ENCODE data around the gene TSPAN32. TPM values are rescaled to one million over a fixed set of nuclear protein-coding genes. Genes with fewer than 3 reads are reported as not detected.

Gene TSPAN32
- total RNA-seq, 1 experiment from 2014 or later, result not detected

- intact Hi-C loops (cut with micrococcal nuclease), result no loop called here
These were observed 43.0 kb upstream of the TSPAN32 start for GRCh38 chr11:2258501-2259465.

DNA sequence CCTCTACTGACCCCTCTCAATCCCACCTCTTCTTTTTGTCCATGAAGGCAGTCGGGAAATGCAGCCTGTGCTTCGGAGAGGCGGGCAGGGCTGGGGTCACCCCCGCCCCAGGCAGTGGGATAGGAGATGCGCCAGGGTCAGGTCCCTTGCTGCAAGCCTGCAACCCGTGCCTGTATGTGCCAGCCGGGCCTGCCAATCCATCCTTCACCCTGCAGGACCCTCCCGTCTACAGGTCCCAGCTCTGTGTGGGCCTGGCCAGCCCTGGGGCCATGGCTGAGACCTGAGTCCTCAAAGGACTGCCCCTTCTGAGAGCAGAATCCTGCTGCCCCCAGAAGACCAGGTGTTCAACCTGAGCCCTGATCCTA, 42.4 kb upstream of the TSPAN32 start:
- ChIA-PET POLR2A (no interaction called here), CTCF (interaction anchor here (1.3 kb wide), 1 partner anchor 37 kb away, joined by 3 read pairs; no protein-coding TSS in a partner anchor)
- no peaks in the 10 kb centered on the region for H3K27me3 Mint-ChIP-seq (ENCODE audit: insufficient read depth, unreplicated experiment)
- TF ChIP-seq, protein P1, sequence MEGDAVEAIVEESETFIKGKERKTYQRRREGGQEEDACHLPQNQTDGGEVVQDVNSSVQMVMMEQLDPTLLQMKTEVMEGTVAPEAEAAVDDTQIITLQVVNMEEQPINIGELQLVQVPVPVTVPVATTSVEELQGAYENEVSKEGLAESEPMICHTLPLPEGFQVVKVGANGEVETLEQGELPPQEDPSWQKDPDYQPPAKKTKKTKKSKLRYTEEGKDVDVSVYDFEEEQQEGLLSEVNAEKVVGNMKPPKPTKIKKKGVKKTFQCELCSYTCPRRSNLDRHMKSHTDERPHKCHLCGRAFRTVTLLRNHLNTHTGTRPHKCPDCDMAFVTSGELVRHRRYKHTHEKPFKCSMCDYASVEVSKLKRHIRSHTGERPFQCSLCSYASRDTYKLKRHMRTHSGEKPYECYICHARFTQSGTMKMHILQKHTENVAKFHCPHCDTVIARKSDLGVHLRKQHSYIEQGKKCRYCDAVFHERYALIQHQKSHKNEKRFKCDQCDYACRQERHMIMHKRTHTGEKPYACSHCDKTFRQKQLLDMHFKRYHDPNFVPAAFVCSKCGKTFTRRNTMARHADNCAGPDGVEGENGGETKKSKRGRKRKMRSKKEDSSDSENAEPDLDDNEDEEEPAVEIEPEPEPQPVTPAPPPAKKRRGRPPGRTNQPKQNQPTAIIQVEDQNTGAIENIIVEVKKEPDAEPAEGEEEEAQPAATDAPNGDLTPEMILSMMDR (IDR thresholded peaks at IDR 0.05; ENCODE audit: unreplicated experiment), result no peak
- no TSS peak for BruUV-seq (replicated peaks)
- no peaks in the 10 kb centered on the region for H3K36me3 Mint-ChIP-seq (ENCODE audit: insufficient read depth, unreplicated experiment)
- no peak for DNase-seq (ENCODE audit: unreplicated experiment)
- no peak overlapping the region for H3K27ac Mint-ChIP-seq (ENCODE audit: low read depth, unreplicated experiment)
- H3K4me1 Mint-ChIP-seq (ENCODE audit: insufficient read depth, unreplicated experiment), result peaks cover 7% of the 10 kb centered on the region
- no peaks in the 10 kb centered on the region for H3K9me3 Mint-ChIP-seq (ENCODE audit: unreplicated experiment)
- no peak overlapping the region for H3K4me3 Mint-ChIP-seq (ENCODE audit: unreplicated experiment)
- intact Hi-C loops (cut with micrococcal nuclease), result no loop called here

More at GRCh38 chr11:2258501-2259465, 43.0 kb upstream of the TSPAN32 start:
- ChIA-PET POLR2A (interaction anchor here (0.5 kb wide), 1 partner anchor 85 kb away, joined by 3 read pairs; no protein-coding TSS in a partner anchor), CTCF (interaction anchor here (0.5 to 1.3 kb wide), 3 partner anchors 9 to 69 kb away, joined by 3 to 4 read pairs (median 3); no protein-coding TSS in a partner anchor)
- Mint-ChIP-seq H3K27ac (ENCODE audit: low read depth, unreplicated experiment) (no peak overlapping the region), H3K4me1 (ENCODE audit: insufficient read depth, unreplicated experiment) (peaks cover 7% of the 10 kb centered on the region), H3K4me3 (ENCODE audit: unreplicated experiment) (no peak overlapping the region), H3K27me3 (ENCODE audit: insufficient read depth, unreplicated experiment) (no peaks in the 10 kb centered on the region), H3K36me3 (ENCODE audit: insufficient read depth, unreplicated experiment) (no peaks in the 10 kb centered on the region), H3K9me3 (ENCODE audit: unreplicated experiment) (no peaks in the 10 kb centered on the region)
- BruUV-seq (replicated peaks), result no TSS peak
- TF ChIP-seq, protein P1 (IDR thresholded peaks at IDR 0.05; ENCODE audit: unreplicated experiment), result no peak
- no peak for DNase-seq (ENCODE audit: unreplicated experiment)

DNA sequence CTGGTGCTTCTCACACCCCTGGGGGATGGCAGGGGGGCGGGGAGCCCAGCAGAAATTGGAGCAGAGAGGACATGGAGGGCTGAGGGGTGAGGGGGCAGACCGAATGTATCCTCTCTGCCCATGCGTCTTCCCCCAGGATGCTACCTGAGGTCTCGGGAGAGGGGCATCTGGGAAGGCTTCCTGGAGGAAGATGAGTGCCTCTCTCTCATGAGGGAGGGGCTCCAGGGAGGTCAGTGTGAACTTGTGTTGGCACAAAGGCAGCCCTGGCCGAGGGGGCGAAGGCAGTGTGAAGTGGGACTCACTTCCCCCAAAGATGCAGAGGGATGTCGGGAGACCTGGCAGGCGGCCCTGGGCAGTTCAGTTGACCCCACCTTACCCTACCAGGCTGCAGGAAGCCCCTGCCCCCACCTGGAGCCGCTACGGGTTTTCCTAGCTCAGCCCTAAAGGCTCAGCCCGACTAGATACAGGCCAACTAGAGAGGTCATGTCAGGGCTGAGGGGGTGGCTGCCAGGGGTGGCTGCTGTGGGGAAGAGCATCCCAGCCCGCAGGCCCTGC, 41.8 kb upstream of the TSPAN32 start:
- no peak for DNase-seq (ENCODE audit: unreplicated experiment)
- intact Hi-C loops (cut with micrococcal nuclease), result no loop called here
- POLR2A ChIA-PET, result no interaction called here
- no TSS peak for BruUV-seq (replicated peaks)
- no peaks in the 10 kb centered on the region for H3K9me3 Mint-ChIP-seq (ENCODE audit: unreplicated experiment)
- H3K4me3 Mint-ChIP-seq (ENCODE audit: unreplicated experiment), result no peak overlapping the region
- no peaks in the 10 kb centered on the region for H3K36me3 Mint-ChIP-seq (ENCODE audit: insufficient read depth, unreplicated experiment)
- H3K27ac Mint-ChIP-seq (ENCODE audit: low read depth, unreplicated experiment), result no peak overlapping the region
- CTCF ChIA-PET, result interaction anchor here (1.3 kb wide), 1 partner anchor 37 kb away, joined by 3 read pairs; no protein-coding TSS in a partner anchor
- no peaks in the 10 kb centered on the region for H3K27me3 Mint-ChIP-seq (ENCODE audit: insufficient read depth, unreplicated experiment)
- TF ChIP-seq, protein P1 (IDR thresholded peaks at IDR 0.05; ENCODE audit: unreplicated experiment), result no peak
- peaks cover 7% of the 10 kb centered on the region for H3K4me1 Mint-ChIP-seq (ENCODE audit: insufficient read depth, unreplicated experiment)
